Mesendoderm (in vitro differentiated cells): Measurements from ENCODE around the gene KCNA5.

Experiments
- DNase-seq: peaks from one replicate; pipeline ENCODE4 v3.0.0; 2013
- H2AK5ac ChIP-seq: 2 replicates; pipeline ENCODE4 v1.6.1; 2013; ENCODE audit warnings: low read length, inconsistent platforms
- H2BK120ac ChIP-seq: 2 replicates; pipeline ENCODE4 v1.6.1; 2013; ENCODE audit warnings: low read depth, mild to moderate bottlenecking, low read length, moderate library complexity, mixed read lengths
- H2BK15ac ChIP-seq: replicated peaks from 2 replicates; pipeline ENCODE4 v1.6.1; 2013; ENCODE audit warnings: low read depth, mild to moderate bottlenecking, moderate library complexity
- H2BK5ac ChIP-seq: 2 replicates; pipeline ENCODE4 v1.6.1; 2013; ENCODE audit warnings: low read length, inconsistent platforms
- H3K18ac ChIP-seq: 2 replicates; pipeline ENCODE4 v1.6.1; 2013; ENCODE audit warnings: mild to moderate bottlenecking, low read length, mixed read lengths
- H3K23ac ChIP-seq: one replicate; pipeline ENCODE4 v1.6.1; 2013; ENCODE audit warnings: low read length
- H3K27ac ChIP-seq: 2 replicates; pipeline ENCODE4 v1.5.1; 2013; ENCODE audit warnings: low read depth, mild to moderate bottlenecking, inconsistent platforms, low read length, moderate library complexity
- H3K27me3 ChIP-seq: 2 replicates; pipeline ENCODE4 v1.6.1; 2013; ENCODE audit warnings: low read length, control low read depth, mild to moderate bottlenecking, inconsistent platforms; ENCODE audit not compliant: insufficient read depth, poor library complexity
- H3K36me3 ChIP-seq: 2 replicates; pipeline ENCODE4 v1.6.1; 2013; ENCODE audit warnings: low read length, inconsistent platforms; ENCODE audit not compliant: control insufficient read depth, insufficient read depth
- H3K4ac ChIP-seq: one replicate; pipeline ENCODE4 v1.6.1; 2013; ENCODE audit warnings: low read depth, mild to moderate bottlenecking, low read length, moderate library complexity
- H3K4me1 ChIP-seq: 2 replicates; pipeline ENCODE4 v1.6.1; 2013; ENCODE audit warnings: low read depth, low read length, inconsistent platforms; ENCODE audit not compliant: control insufficient read depth
- H3K4me2 ChIP-seq: 2 replicates; pipeline ENCODE4 v1.6.1; 2013; ENCODE audit warnings: low read length
- H3K4me3 ChIP-seq: 2 replicates; pipeline ENCODE4 v1.5.1; 2013; ENCODE audit warnings: mild to moderate bottlenecking, low read length
- H3K56ac ChIP-seq: one replicate; pipeline ENCODE4 v1.6.1; 2013; ENCODE audit warnings: low read length
- H3K79me1 ChIP-seq: 2 replicates; pipeline ENCODE4 v1.6.1; 2013; ENCODE audit warnings: low read length, inconsistent platforms
- H3K79me2 ChIP-seq: 2 replicates; pipeline ENCODE4 v1.6.1; 2013; ENCODE audit warnings: mild to moderate bottlenecking, low read length; ENCODE audit not compliant: control insufficient read depth, insufficient read depth
- H3K9ac ChIP-seq: 2 replicates; pipeline ENCODE4 v1.6.1; 2013; ENCODE audit warnings: low read length, inconsistent platforms
- H4K5ac ChIP-seq: one replicate; pipeline ENCODE4 v1.6.1; 2013; ENCODE audit warnings: low read length
- H4K8ac ChIP-seq: one replicate; pipeline ENCODE4 v1.6.1; 2013; ENCODE audit warnings: low read depth, mild to moderate bottlenecking, control low read depth, low read length, moderate library complexity
- WGBS: extraction: QIAGEN DNeasy Blood & Tissue Kit; methylation state at CpG from one replicate; pipeline ENCODE4 v1.1.7; 2013; ENCODE audit warnings: low lambda C conversion rate, missing lambda C conversion rate; ENCODE audit not compliant: insufficient coverage; ENCODE audit errors: extremely low coverage; 5-methylcytosine and 5-hydroxymethylcytosine counted together

The KCNA5 gene

DNA sequence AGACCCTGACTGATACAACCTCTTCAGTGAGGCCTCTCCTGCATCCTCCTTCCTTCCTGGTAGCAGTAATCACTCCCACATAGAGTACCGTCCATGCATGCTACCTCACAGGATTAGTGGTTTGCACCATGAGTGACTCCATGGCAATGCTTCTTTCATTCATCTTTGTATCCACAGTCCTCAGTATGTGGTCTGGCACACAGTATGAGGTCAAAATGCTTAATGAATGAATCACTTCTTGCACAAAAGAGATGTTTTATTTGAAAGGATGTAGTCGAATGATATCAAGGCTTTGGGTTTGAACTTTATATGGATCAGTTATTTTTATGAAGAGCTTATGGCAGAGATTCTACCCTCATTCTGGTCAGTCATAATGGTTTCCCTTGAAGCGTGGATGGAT is 42.2 kb downstream of the KCNA5 start:
- H2BK5ac ChIP-seq: no peak overlapping the region
- H4K5ac ChIP-seq: no peak overlapping the region
- no peak overlapping the region for H2BK120ac ChIP-seq
- no peaks in the 10 kb centered on the region for H3K79me2 ChIP-seq
- no peak overlapping the region for H3K9ac ChIP-seq
- no peak overlapping the region for H3K4ac ChIP-seq
- WGBS: 100% methylated on average over 1 of the region's 3 CpGs
- no peaks in the 10 kb centered on the region for H3K27me3 ChIP-seq
- H3K56ac ChIP-seq: no peak overlapping the region
- H3K79me1 ChIP-seq: no peaks in the 10 kb centered on the region
- no peak overlapping the region for H2BK15ac ChIP-seq
- no peak overlapping the region for H3K18ac ChIP-seq
- no peaks in the 10 kb centered on the region for H3K4me1 ChIP-seq
- no peak for DNase-seq
- no peak overlapping the region for H3K23ac ChIP-seq
- no peak overlapping the region for H3K4me3 ChIP-seq
- no peak overlapping the region for H4K8ac ChIP-seq
- H3K36me3 ChIP-seq: no peaks in the 10 kb centered on the region
- no peak overlapping the region for H2AK5ac ChIP-seq
- H3K4me2 ChIP-seq: no peak overlapping the region
- no peak overlapping the region for H3K27ac ChIP-seq

GRCh38 chr12:5087831-5088554 is 44.3 kb downstream of the KCNA5 start:
- Histone ChIP-seq H3K36me3 (no peaks in the 10 kb centered on the region), H3K4me3 (no peak overlapping the region), H4K8ac (no peak overlapping the region), H3K9ac (no peak overlapping the region), H3K4me1 (no peaks in the 10 kb centered on the region), H4K5ac (no peak overlapping the region), H3K79me2 (no peaks in the 10 kb centered on the region), H3K4ac (no peak overlapping the region), H3K27ac (no peak overlapping the region), H2BK15ac (no peak overlapping the region), H2BK5ac (no peak overlapping the region), H3K4me2 (no peak overlapping the region), H2AK5ac (no peak overlapping the region), H3K18ac (no peak overlapping the region), H3K27me3 (no peaks in the 10 kb centered on the region), H3K56ac (no peak overlapping the region), H2BK120ac (no peak overlapping the region), H3K23ac (no peak overlapping the region), H3K79me1 (no peaks in the 10 kb centered on the region)
- DNase-seq: no peak
- no CpG with 5 or more reads among the region's 16 CpGs for WGBS

GRCh38 chr12:5088586-5089264 is 45.0 kb downstream of the KCNA5 start:
- Histone ChIP-seq H2BK5ac (no peak overlapping the region), H4K5ac (no peak overlapping the region), H2BK120ac (no peak overlapping the region), H3K79me1 (no peaks in the 10 kb centered on the region), H4K8ac (no peak overlapping the region), H2AK5ac (no peak overlapping the region), H3K27ac (no peak overlapping the region), H3K4me3 (no peak overlapping the region), H2BK15ac (no peak overlapping the region), H3K56ac (no peak overlapping the region), H3K9ac (no peak overlapping the region), H3K27me3 (no peaks in the 10 kb centered on the region), H3K23ac (no peak overlapping the region), H3K79me2 (no peaks in the 10 kb centered on the region), H3K4me2 (no peak overlapping the region), H3K18ac (no peak overlapping the region), H3K36me3 (no peaks in the 10 kb centered on the region), H3K4me1 (no peaks in the 10 kb centered on the region), H3K4ac (no peak overlapping the region)
- no CpG with 5 or more reads among the region's 18 CpGs for WGBS
- no peak for DNase-seq

GRCh38 chr12:5094551-5094950 is 50.9 kb downstream of the KCNA5 start:
- no peak overlapping the region for H2BK15ac ChIP-seq
- H3K79me2 ChIP-seq: no peaks in the 10 kb centered on the region
- no peak overlapping the region for H2AK5ac ChIP-seq
- H3K36me3 ChIP-seq: no peaks in the 10 kb centered on the region
- H2BK5ac ChIP-seq: no peak overlapping the region
- no peak overlapping the region for H3K56ac ChIP-seq
- no peak overlapping the region for H3K9ac ChIP-seq
- H2BK120ac ChIP-seq: no peak overlapping the region
- no peaks in the 10 kb centered on the region for H3K79me1 ChIP-seq
- H3K4ac ChIP-seq: no peak overlapping the region
- no peak overlapping the region for H3K27ac ChIP-seq
- no CpG with 5 or more reads among the region's 1 CpG for WGBS
- H3K4me2 ChIP-seq: no peak overlapping the region
- no peak overlapping the region for H4K8ac ChIP-seq
- no peak overlapping the region for H3K4me3 ChIP-seq
- no peak overlapping the region for H4K5ac ChIP-seq
- H3K18ac ChIP-seq: no peak overlapping the region
- no peak overlapping the region for H3K23ac ChIP-seq
- H3K27me3 ChIP-seq: no peaks in the 10 kb centered on the region
- peak; percentile 79 for DNase-seq
- H3K4me1 ChIP-seq: peaks cover 4% of the 10 kb centered on the region

- Histone ChIP-seq H2AK5ac (no peak overlapping the region), H2BK5ac (no peak overlapping the region), H3K56ac (no peak overlapping the region), H3K27me3 (no peaks in the 10 kb centered on the region), H4K8ac (no peak overlapping the region), H3K4me1 (peaks cover 4% of the 10 kb centered on the region), H3K79me1 (no peaks in the 10 kb centered on the region), H3K27ac (no peak overlapping the region), H2BK120ac (no peak overlapping the region), H3K23ac (no peak overlapping the region), H3K36me3 (no peaks in the 10 kb centered on the region), H3K18ac (no peak overlapping the region), H3K9ac (no peak overlapping the region), H3K79me2 (no peaks in the 10 kb centered on the region), H3K4me2 (no peak overlapping the region), H4K5ac (no peak overlapping the region), H3K4ac (no peak overlapping the region), H2BK15ac (no peak overlapping the region), H3K4me3 (no peak overlapping the region)
- no CpG with 5 or more reads among the region's 3 CpGs for WGBS
- DNase-seq: no peak
Observed at GRCh38 chr12:5094986-5095385, 51.3 kb downstream of the KCNA5 start.
